SKM-1 treated with dmso at 0.1 percent for 144 hours (cell line): ENCODE measurements around the gene SART3.
"Not testable (repeated sequence)": the region's sequence is repeated elsewhere in the genome, so short reads cannot be mapped to it uniquely, and the experiment has no call there.

Source experiments
- DNase-seq: peaks from one replicate; lab custom pipeline; 2025; ENCODE audit not compliant: unreplicated experiment; lab: John Stamatoyannopoulos, UW

SART3 gene

DNA sequence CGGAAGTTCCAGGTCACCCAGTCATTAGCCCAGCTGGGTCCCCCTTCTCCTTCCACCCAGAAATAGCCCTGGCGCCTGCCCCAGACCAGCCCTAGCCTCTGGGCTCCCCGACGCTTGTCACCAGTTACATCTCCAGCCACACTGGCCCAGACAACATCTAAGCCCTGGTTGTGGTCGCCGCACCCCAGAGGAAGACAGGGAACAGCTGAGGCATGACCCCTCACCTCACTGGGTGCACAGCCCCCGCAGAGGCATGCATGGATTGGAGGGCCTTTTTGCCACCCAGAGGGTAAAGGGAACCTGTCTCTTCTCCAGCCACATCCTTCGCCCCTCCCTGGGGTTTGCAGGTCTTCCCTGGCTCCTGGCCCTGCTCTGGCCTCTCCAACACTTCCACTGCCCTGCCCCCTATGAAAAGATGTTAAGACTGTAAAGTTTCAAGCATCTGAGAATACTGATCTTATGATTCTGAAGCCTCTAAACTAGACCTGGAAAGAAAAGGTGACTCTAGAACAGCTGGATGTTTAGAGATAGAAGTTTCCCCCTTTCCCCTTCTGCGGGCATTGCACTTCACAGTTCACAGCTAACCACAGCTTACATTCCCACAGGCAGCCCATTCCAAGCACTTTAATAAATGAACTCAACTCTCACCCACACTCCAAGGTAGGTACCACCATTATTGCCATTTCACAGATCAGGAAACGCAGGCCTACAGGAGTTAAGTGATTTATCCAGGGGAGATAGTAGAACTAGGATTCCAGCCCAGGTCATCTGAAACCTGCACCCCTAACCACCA is 22.2 kb upstream of the SART3 start:
- DNase-seq, result no peak

DNA sequence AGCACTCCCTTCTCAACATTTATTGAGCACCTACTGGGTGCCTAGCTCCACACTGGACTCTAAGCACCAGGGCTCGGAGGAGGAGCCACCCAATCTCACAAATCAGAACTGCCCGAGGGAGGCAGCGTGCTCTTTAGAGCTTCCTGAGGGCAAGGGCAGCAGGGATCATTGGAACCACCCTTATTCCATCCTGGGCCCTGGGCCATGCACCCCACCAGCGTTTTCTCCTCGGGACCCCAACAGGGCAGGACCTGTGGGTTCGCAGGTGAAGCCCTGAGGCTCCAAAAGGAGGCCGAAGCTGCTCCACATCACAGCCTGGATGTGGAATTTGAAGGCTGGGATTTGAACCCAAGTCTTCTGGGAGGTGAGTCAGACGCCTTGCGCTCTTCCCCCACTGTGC is 21.5 kb upstream of the SART3 start:
- no peak for DNase-seq

- DNase-seq, result no peak
These were observed 20.6 kb upstream of the SART3 start for GRCh38 chr12:108581311-108582227.

DNA sequence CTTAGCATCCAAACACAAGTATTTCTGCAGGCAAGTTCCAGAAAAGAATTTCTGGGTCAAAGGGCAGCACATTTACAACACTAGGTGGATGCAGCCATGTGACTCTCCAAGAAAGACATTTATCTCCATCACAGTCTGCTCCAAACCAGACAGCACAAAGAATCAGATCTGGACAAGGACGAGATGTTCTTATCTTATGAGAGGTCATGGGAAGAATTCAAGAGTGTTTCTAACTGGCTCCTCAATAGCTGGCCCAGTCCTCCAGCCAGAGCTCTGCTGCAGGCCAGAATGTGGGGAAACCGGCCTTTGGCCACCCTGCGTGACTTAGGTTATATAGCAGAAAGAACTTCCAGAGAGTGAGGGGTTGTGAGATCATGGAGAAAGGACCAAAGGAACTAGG is 19.6 kb upstream of the SART3 start:
- DNase-seq, result no peak

- no peak for DNase-seq
These were observed 17.8 kb upstream of the SART3 start for GRCh38 chr12:108578813-108579212.

GRCh38 chr12:108578264-108578663 is 17.3 kb upstream of the SART3 start:
- DNase-seq, result no peak

- no peak for DNase-seq
These were observed 16.5 kb upstream of the SART3 start for GRCh38 chr12:108577458-108577857.

DNA sequence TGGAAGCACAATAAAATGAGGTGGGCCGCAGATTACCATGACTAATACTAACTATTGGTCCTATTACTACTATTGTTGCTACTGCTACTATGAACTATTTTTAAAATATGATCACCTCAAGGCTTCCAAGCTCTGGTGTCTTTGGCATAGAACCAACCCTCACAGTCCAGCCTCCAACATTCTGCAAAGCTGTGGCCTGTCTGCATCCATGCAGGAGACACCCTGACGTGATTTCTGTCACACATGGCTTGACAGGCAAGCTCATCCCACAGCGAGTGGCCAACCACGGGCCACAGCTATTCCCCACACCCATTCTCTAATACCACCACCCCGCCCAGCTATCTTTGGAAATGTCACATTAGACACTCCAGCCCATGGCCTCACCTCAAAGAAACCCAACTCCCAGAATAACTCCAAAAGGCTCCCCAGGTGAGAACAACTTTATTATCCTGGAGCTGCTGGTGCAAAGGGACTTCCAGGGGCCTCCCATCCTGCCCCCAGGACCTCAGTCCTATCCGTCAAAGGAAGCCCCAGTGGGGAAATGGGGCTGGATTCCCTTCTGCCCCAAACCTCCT is 15.8 kb upstream of the SART3 start:
- no peak for DNase-seq

DNA sequence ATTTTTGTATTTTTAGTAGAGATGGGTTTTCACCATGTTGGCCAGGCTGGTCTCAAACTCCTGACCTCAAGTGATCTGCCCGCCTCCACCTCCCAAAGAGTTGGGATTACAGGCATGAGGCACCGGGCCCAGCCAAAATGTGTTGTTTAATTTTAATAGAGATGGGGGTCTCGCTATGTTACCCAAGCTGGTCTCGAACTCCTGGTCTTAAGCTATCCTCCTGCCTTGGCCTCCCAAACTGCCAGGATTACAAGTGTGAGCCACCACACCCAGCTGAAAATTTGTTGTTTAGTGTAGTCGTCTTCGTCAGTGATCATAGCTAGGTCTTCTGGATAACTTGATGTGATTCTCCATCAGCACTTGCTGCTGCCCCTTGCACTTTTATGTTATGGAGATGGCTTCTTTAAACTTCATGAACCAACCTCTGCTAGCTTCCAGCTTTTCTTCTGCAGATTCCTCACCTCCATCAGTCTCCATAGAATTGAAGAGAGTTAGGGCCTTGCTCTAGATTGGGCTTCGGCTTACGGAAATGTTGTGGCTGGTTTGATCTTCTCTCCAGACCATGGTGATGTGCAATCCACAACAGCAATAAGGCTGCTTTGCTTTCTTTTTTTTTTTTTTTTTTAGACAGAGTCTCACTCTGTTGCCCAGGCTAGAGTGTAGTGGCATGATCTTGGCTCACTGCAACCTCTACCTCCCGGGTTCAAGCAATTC is 14.4 kb upstream of the SART3 start:
- no peak for DNase-seq

DNA sequence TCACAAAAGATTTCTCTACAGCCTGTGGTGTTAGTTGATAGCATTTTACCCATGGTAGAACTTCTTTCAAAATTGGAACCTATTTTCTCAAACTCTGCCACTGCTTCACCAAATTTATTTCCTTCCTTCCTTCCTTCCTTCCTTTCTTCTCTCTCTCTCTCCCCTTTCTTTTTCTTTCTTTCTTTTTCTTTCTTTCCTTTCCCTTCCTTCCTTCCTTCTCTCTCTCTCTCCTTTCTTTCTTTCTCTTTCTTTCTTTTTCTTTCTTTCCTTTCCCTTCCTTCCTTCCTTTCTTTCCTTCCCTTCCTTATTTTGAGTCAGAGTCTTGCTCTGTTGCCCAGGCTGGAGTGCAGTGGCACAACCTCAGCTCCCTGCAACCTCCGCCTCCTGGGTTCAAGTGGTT is 13.3 kb upstream of the SART3 start:
- DNase-seq, result not testable (repeated sequence)

DNA sequence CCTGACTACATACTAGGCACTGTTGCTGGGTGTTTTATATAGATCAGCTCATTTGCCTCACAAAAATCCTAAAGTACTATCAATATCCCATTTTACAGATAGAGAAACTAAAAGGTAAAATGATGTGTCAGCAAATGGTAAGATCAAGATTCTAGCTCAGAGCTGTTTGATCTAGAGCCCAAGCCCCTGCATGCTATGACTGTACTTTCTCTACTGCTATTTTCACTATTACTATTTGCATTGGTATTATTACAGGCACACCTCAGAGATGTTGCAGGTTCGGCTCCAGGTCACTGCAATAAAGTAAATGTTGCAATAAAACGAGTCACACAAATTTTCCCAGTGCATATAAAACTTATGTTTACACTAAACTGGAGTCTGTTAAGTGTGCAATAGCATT is 12.3 kb upstream of the SART3 start:
- no peak for DNase-seq

- no peak for DNase-seq
These were observed 11.3 kb upstream of the SART3 start for GRCh38 chr12:108572166-108572790.

DNA sequence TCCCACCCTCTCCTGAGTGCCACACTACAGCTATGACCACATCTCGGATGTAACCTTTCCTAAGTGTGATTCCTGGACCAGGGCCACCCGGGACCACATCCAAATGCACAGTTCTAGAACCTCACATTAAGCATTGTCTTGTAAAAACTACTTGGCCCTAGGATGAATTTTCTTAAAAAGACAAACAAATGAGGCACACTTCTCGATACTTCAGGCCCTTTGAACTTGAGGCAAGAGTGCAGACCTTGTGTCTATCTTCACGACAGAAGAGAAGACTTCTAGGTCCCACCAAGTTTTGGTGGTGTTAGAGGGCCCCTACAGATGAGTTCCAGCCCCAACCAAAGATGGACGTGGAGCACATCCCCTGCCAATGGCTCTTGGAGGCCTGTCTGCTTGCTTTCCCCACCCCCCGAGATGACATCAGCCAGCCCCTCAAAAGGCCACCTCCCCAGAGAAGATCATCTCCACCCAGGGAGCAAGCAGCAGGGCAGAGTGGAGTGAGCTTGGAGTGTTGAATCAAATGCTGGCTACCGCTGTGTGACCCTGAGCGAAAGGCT is 10.7 kb upstream of the SART3 start:
- DNase-seq, result no peak

DNA sequence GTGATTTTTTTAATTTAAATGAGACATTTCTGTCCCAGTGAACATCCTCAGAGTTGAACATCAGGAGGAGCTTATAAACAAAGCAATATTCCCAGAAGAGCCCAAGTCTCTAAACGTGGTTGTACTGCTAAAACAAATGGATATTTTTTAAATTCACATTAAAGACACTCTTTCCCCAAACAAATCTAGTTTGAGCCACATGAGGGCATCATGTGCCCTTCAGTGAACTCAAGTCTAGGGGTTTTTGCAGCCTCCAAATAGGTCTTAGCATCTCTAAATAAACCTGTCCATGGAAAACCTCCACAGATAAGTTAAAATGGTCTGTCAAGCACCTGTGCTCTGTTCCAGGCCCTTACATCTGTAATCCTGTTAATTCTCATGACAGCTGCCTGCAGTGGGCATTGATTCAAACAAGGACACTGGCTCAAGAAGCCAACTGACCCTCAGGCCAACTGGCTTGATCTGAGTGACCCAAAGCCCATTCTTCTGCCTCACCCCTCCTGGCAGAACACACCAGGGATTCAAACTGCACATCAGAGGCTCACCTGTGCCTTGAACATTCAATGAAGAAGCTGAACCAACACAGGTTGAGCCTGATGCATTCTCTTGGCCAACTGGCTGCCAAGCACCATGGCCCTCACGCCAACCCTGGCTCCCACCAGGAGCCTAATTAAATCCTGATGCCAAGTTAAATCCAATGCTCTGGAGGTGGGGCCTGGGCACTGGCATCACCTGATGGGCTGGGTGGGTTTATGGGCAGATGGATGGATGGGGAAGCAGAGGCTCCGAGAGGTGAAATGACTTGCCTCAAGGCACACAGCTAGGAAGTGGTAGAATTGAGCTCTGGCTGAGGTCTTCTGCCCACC is 10.0 kb upstream of the SART3 start:
- no peak for DNase-seq

GRCh38 chr12:108568338-108569154 is 7.6 kb upstream of the SART3 start:
- no peak for DNase-seq

DNA sequence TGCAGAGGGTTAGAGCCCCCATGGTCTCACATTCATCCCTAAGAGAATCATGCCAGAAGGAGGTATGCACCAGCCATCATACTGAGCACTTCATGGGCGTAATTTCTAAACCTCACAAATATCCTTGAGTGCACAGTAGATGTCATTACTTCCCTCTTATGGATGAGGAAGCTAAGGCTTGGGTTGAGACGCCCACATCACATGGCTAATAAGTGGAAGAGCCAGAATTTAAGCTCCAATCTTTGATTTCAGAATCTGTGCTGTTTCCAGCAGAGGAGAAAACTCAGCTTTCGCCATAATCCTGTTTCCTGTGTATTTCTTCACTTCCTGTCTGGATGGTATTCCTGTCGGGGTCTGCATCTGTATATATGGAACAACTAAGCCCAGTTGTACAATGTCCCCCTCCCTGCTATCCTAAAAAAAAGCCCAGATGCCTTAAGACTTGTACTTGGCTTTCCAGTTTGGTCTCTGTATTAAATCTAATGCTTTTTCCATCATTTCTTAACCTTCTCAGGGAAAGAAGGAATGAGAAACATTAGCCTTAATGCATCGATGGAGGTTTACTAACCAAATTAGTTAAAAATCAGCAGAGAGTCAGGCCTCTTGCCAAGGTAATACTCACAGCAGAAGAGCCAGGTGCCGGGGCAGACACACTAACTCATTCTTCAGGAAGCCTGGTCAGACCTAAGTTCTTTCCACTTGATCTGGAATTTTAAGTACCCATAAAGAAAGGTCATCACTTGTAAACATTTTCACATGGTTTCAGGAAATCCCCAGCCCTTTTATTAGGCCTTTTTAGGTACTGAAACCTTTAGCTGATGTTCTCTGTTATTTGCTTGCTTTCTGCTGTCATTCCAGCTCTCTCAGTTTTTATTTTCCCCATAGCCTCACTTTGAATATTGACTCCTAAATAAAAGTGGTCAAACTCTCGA is 6.7 kb upstream of the SART3 start:
- no peak for DNase-seq

DNA sequence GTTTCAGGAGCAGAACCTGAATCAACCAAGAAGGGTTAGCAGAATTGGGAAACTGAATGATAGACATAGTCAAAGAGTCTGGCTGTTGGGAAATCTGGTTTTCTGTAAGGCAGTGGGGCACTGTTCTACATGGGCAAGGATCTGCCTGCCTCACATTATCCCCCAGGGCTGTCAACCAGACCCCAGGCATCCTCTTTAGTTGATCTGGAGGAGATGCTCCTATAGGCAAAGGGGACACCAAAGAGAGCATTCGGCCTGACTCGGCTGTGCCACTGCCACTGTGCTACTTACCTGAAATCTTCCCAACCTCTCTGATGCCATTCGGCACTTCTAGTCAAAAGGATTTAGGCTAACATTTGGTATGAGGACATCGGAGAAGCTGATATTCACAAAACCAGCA is 5.5 kb upstream of the SART3 start:
- DNase-seq, result no peak

- no peak for DNase-seq
These were observed 5.0 kb upstream of the SART3 start for GRCh38 chr12:108565976-108566375.
